Measurements from ENCODE around the gene C14orf93. TPM values are rescaled to one million over a fixed set of nuclear protein-coding genes. Genes with fewer than 3 reads are reported as not detected.
A peak's percentile ranks its signal among the peaks of the same experiment; 100 is the strongest.

C14orf93 gene
- total and polyA plus RNA-seq, 5 donors from 2014 or later: 4.7 to 8.5 (median 7.1) TPM

DNA sequence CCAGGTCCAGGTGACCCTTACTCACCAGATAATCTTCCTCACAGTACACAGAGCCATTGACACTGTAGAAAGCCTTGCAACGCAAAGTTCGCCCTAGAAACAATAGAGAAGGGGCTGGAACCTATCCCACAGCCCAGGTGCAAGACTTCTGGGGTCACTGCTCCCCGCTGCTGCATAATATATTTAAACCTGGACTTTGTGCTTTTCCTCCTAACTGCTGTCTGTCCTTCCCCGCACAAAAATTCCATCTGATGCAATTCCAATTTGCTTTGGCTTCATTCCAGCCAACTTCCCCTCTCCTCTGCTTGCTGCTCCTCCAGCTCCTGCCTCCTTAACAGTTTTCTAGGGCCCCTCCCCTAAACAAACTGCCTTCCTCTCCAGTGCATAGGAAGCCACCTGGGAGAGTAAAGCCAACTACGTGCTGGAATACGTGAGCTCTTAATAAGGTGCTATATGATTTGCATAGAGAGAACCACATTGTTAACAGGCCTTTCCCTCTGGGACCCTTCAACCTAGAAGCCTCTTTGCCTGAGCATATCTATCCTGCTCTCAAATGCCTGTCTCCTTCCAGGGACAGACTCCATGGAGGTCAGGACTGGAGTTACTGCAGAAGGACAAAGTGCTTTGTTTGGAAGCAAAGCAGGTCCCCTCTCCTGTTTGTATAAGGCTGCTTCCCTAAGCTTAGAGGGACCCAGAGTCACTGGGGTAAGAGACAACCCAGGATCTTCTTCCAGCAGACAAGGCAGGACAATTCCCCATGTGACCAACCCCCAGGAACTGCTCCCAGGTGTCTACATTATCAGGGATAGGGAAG lies 33.1 kb downstream of the C14orf93 start:
- no peaks in the 10 kb centered on the region for H3K36me3 ChIP-seq (ENCODE audit: control insufficient read depth, insufficient read depth, low read length)
- no peak overlapping the region for H3K4me3 ChIP-seq (ENCODE audit: low read depth, low read length)
- H3K27ac ChIP-seq (ENCODE audit: insufficient read depth, low read length, poor library complexity, severe bottlenecking): no peak overlapping the region
- Mint-ChIP-seq H3K27ac (peak overlapping the region in 1 of 3 donors; percentile 47), H3K9me3 (no peaks in the 10 kb centered on the region), H3K4me1 (peaks cover 0 to 9% (median 3%) of the 10 kb centered on the region in 4 donors), H3K27me3 (peaks cover 33% of the 10 kb centered on the region), H3K4me3 (peak overlapping the region in 1 of 4 donors; percentile 20), H3K36me3 (no peaks in the 10 kb centered on the region)
- ATAC-seq (ENCODE audit: low read depth in 2 of 2): no peak
- peaks cover 5% of the 10 kb centered on the region for H3K27me3 ChIP-seq (ENCODE audit: control insufficient read depth, insufficient read depth, low read length)
- no peaks in the 10 kb centered on the region for H3K9me3 ChIP-seq (ENCODE audit: control insufficient read depth in 2 of 2, low read length in 2 of 2)
- H3K4me1 ChIP-seq (ENCODE audit: control insufficient read depth, insufficient read depth, low read length, poor library complexity, severe bottlenecking): peaks cover 17% of the 10 kb centered on the region
- no peak for DNase-seq

- no peak overlapping the region for H3K27ac Mint-ChIP-seq
- Histone ChIP-seq H3K27me3 (ENCODE audit: control insufficient read depth, insufficient read depth, low read length) (peaks cover 3% of the 10 kb centered on the region), H3K9me3 (ENCODE audit: control insufficient read depth in 2 of 2, low read length in 2 of 2) (no peaks in the 10 kb centered on the region), H3K36me3 (ENCODE audit: control insufficient read depth, insufficient read depth, low read length) (no peaks in the 10 kb centered on the region), H3K4me1 (ENCODE audit: control insufficient read depth, insufficient read depth, low read length, poor library complexity, severe bottlenecking) (no peaks in the 10 kb centered on the region), H3K27ac (ENCODE audit: insufficient read depth, low read length, poor library complexity, severe bottlenecking) (no peak overlapping the region), H3K4me3 (ENCODE audit: low read depth, low read length) (no peak overlapping the region)
- no peak for DNase-seq
- H3K36me3 Mint-ChIP-seq: no peaks in the 10 kb centered on the region
- peaks cover 30% of the 10 kb centered on the region for H3K27me3 Mint-ChIP-seq
- H3K4me3 Mint-ChIP-seq: no peak overlapping the region
- no peak for ATAC-seq (ENCODE audit: low read depth in 2 of 2)
- H3K9me3 Mint-ChIP-seq: no peaks in the 10 kb centered on the region
- H3K4me1 Mint-ChIP-seq: peaks cover 0 to 2% (median 0%) of the 10 kb centered on the region in 4 donors
These were observed 35.2 kb downstream of the C14orf93 start for GRCh38 chr14:22974530-22975313.

GRCh38 chr14:22973217-22974032 lies 36.5 kb downstream of the C14orf93 start:
- H3K27me3 ChIP-seq (ENCODE audit: control insufficient read depth, insufficient read depth, low read length): peaks cover 3% of the 10 kb centered on the region
- H3K36me3 ChIP-seq (ENCODE audit: control insufficient read depth, insufficient read depth, low read length): no peaks in the 10 kb centered on the region
- Mint-ChIP-seq H3K27me3 (peaks cover 21% of the 10 kb centered on the region), H3K9me3 (no peaks in the 10 kb centered on the region), H3K4me3 (no peak overlapping the region), H3K36me3 (no peaks in the 10 kb centered on the region), H3K4me1 (no peaks in the 10 kb centered on the region), H3K27ac (no peak overlapping the region)
- no peak overlapping the region for H3K27ac ChIP-seq (ENCODE audit: insufficient read depth, low read length, poor library complexity, severe bottlenecking)
- H3K9me3 ChIP-seq (ENCODE audit: control insufficient read depth in 2 of 2, low read length in 2 of 2): no peaks in the 10 kb centered on the region
- DNase-seq (peak; percentile 12 to 58 (median 31)), ATAC-seq (ENCODE audit: low read depth in 2 of 2) (peak; percentile 40 to 58)
- no peaks in the 10 kb centered on the region for H3K4me1 ChIP-seq (ENCODE audit: control insufficient read depth, insufficient read depth, low read length, poor library complexity, severe bottlenecking)
- no peak overlapping the region for H3K4me3 ChIP-seq (ENCODE audit: low read depth, low read length)

DNA sequence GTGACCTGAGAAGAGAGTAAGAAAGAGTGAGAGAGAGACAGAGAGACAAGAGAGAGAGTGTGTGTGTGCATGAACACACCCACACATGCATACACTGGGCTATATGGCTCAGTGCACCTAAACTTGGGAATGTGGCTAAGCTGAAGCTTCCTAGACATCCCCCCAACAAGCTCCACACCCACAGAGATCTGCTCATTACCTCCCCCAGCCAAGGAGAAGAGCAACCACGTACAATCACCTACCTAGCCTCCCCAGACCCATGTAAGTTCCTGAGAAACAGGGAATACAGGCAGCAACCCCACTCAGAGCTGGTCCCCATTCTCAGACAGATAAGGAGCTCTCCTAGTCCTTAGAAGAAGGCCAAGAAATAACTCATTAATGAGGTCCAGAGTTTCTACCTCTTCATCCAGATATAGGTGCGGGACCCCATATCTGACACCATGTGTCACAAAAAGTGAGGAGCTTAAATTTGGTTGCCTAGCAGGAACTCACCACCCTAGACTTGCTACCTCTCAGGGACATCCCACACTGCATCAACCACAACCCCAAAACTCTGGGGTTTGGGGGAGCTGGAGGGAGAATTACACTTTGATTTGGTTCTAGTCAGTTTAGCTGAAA lies 37.5 kb downstream of the C14orf93 start:
- no peak overlapping the region for H3K27ac Mint-ChIP-seq
- Histone ChIP-seq H3K27me3 (ENCODE audit: control insufficient read depth, insufficient read depth, low read length) (peaks cover 3% of the 10 kb centered on the region), H3K27ac (ENCODE audit: insufficient read depth, low read length, poor library complexity, severe bottlenecking) (no peak overlapping the region), H3K4me1 (ENCODE audit: control insufficient read depth, insufficient read depth, low read length, poor library complexity, severe bottlenecking) (no peaks in the 10 kb centered on the region), H3K36me3 (ENCODE audit: control insufficient read depth, insufficient read depth, low read length) (no peaks in the 10 kb centered on the region), H3K4me3 (ENCODE audit: low read depth, low read length) (no peak overlapping the region), H3K9me3 (ENCODE audit: control insufficient read depth in 2 of 2, low read length in 2 of 2) (no peaks in the 10 kb centered on the region)
- H3K4me3 Mint-ChIP-seq: no peak overlapping the region
- no peaks in the 10 kb centered on the region for H3K4me1 Mint-ChIP-seq
- DNase-seq: no peak
- H3K9me3 Mint-ChIP-seq: no peaks in the 10 kb centered on the region
- ATAC-seq (ENCODE audit: low read depth in 2 of 2): no peak
- peaks cover 16% of the 10 kb centered on the region for H3K27me3 Mint-ChIP-seq
- no peaks in the 10 kb centered on the region for H3K36me3 Mint-ChIP-seq

GRCh38 chr14:22971152-22971551 lies 38.8 kb downstream of the C14orf93 start:
- peak overlapping the region in 1 of 3 donors; percentile 26 for H3K27ac Mint-ChIP-seq
- Histone ChIP-seq H3K9me3 (ENCODE audit: control insufficient read depth in 2 of 2, low read length in 2 of 2) (no peaks in the 10 kb centered on the region), H3K4me3 (ENCODE audit: low read depth, low read length) (no peak overlapping the region), H3K4me1 (ENCODE audit: control insufficient read depth, insufficient read depth, low read length, poor library complexity, severe bottlenecking) (no peaks in the 10 kb centered on the region), H3K27me3 (ENCODE audit: control insufficient read depth, insufficient read depth, low read length) (no peaks in the 10 kb centered on the region), H3K36me3 (ENCODE audit: control insufficient read depth, insufficient read depth, low read length) (no peaks in the 10 kb centered on the region), H3K27ac (ENCODE audit: insufficient read depth, low read length, poor library complexity, severe bottlenecking) (no peak overlapping the region)
- H3K9me3 Mint-ChIP-seq: no peaks in the 10 kb centered on the region
- no peak overlapping the region for H3K4me3 Mint-ChIP-seq
- peaks cover 10% of the 10 kb centered on the region for H3K27me3 Mint-ChIP-seq
- H3K36me3 Mint-ChIP-seq: no peaks in the 10 kb centered on the region
- ATAC-seq (ENCODE audit: low read depth in 2 of 2) (no peak), DNase-seq (no peak)
- no peaks in the 10 kb centered on the region for H3K4me1 Mint-ChIP-seq

DNA sequence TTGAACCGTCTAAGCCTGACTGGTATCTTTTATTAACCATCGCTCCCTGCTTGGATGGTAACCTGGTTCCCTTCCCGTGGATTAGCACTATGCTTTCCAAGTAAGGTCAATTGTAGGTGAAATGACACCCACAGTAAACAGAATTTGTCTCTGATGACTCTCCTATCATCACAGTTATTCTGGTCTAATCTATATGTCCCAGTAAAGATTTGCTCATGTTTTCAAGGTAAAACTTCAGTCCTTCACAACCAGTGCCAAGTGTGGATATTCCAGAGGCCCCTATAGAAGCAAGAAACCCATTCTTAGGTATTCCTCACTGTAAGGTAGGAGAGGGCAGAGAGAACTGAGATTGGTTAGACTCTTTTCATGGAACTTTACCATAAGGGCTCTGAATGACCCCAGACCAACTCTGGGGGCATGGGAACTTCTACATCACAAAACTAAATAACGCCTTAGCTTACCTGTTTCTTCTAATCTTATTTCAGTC lies 43.1 kb downstream of the C14orf93 start:
- H3K27ac ChIP-seq (ENCODE audit: insufficient read depth, low read length, poor library complexity, severe bottlenecking): no peak overlapping the region
- H3K27me3 ChIP-seq (ENCODE audit: control insufficient read depth, insufficient read depth, low read length): no peaks in the 10 kb centered on the region
- H3K4me1 Mint-ChIP-seq: no peaks in the 10 kb centered on the region
- H3K9me3 Mint-ChIP-seq: no peaks in the 10 kb centered on the region
- DNase-seq (no peak), ATAC-seq (ENCODE audit: low read depth in 2 of 2) (no peak)
- no peak overlapping the region for H3K4me3 ChIP-seq (ENCODE audit: low read depth, low read length)
- H3K9me3 ChIP-seq (ENCODE audit: control insufficient read depth in 2 of 2, low read length in 2 of 2): no peaks in the 10 kb centered on the region
- no peak overlapping the region for H3K27ac Mint-ChIP-seq
- H3K4me3 Mint-ChIP-seq: no peak overlapping the region
- H3K4me1 ChIP-seq (ENCODE audit: control insufficient read depth, insufficient read depth, low read length, poor library complexity, severe bottlenecking): no peaks in the 10 kb centered on the region
- peaks cover 14% of the 10 kb centered on the region for H3K27me3 Mint-ChIP-seq
- no peaks in the 10 kb centered on the region for H3K36me3 Mint-ChIP-seq
- H3K36me3 ChIP-seq (ENCODE audit: control insufficient read depth, insufficient read depth, low read length): no peaks in the 10 kb centered on the region
